Measurements from ENCODE around the gene UFSP1.

GRCh38 chr7:100896732-100897608 is 7.5 kb upstream of the UFSP1 start:
- TF ChIP-seq CTCF (IDR thresholded peaks at IDR 0.05; ENCODE audit: low read length) (peak; percentile 90), EZH2 (IDR thresholded peaks at IDR 0.05; ENCODE audit: borderline replicate concordance, low read length) (no peak)

All from OCI-LY1 (cell line).